Peyer's patch (tissue), 4 donors: Measurements from ENCODE around the gene ADAMTS18. TPM values are rescaled to one million over a fixed set of nuclear protein-coding genes. Genes with fewer than 3 reads are reported as not detected.
A peak's percentile ranks its signal among the peaks of the same experiment; 100 is the strongest.

Experiments used
- DNase-seq, 3 donors: peaks; one replicate each; pipeline ENCODE4 v3.0.0-alpha.2; 2017 to 2019
- H3K27ac ChIP-seq, 4 donors: fragments of 200-600 bp; sonication (generic); one replicate each; pipeline ENCODE4 v1.5.1; 2016 to 2019
- H3K27me3 ChIP-seq, 2 donors: fragments of 200-600 bp; sonication (generic); one replicate each; pipeline ENCODE4 v1.5.1; 2019
- H3K36me3 ChIP-seq, 3 donors: fragments of 200-600 bp; sonication (generic); one replicate each; pipeline ENCODE4 v1.5.1; 2016 to 2019
- H3K4me1 ChIP-seq, 4 donors: fragments of 200-600 bp; sonication (generic); one replicate each; pipeline ENCODE4 v1.5.1; 2016 to 2019
- H3K4me3 ChIP-seq, 4 donors: fragments of 200-600 bp; sonication (generic); 1 replicate in 3 of 4; 2 replicates in 1 of 4; pipeline ENCODE4 v1.5.1; 2016 to 2019; ENCODE audit warnings: mild to moderate bottlenecking in 1 of 4
- H3K9me3 ChIP-seq, 4 donors: fragments of 200-600 bp; sonication (generic); one replicate each; pipeline ENCODE4 v1.5.1; 2016 to 2019; ENCODE audit warnings: mild to moderate bottlenecking in 1 of 4
- CTCF ChIP-seq, 6 experiments: fragments of 450-650 bp in 4 of 6; fragments of 200-600 bp in 2 of 6; sonication (generic) in 1 of 6; IDR thresholded peaks; one replicate each; pipeline ENCODE4 v1.5.1; 2017 to 2019; ENCODE audit warnings: antibody characterized with exemption in 6 of 6, mild to moderate bottlenecking in 3 of 6, moderate library complexity in 1 of 6
- POLR2A ChIP-seq, 2 donors: fragments of 450-650 bp; IDR thresholded peaks; one replicate each; pipeline ENCODE4 v1.5.1; 2017; ENCODE audit warnings: antibody characterized with exemption in 2 of 2, mild to moderate bottlenecking in 2 of 2, moderate library complexity in 2 of 2
- total RNA-seq, 4 donors: library from RNA; depleted of rRNA; stranded (reverse); fragments of >200 nt; gene quantifications; one replicate each; pipeline ENCODE4 v1.1.0, GENCODE V29; 2016

Gene ADAMTS18
- total RNA-seq, 4 donors from 2014 or later = 0.27 to 2.5 TPM; not detected in 2

GRCh38 chr16:77238593-77238992 lies 196.2 kb downstream of the ADAMTS18 start:
- Histone ChIP-seq H3K4me1 (no peaks in the 10 kb centered on the region), H3K27ac (no peak overlapping the region), H3K36me3 (no peaks in the 10 kb centered on the region), H3K4me3 (no peak overlapping the region), H3K27me3 (no peaks in the 10 kb centered on the region), H3K9me3 (no peaks in the 10 kb centered on the region)
- no peak for DNase-seq
- no peak for TF ChIP-seq POLR2A (IDR thresholded peaks at IDR 0.05)

DNA sequence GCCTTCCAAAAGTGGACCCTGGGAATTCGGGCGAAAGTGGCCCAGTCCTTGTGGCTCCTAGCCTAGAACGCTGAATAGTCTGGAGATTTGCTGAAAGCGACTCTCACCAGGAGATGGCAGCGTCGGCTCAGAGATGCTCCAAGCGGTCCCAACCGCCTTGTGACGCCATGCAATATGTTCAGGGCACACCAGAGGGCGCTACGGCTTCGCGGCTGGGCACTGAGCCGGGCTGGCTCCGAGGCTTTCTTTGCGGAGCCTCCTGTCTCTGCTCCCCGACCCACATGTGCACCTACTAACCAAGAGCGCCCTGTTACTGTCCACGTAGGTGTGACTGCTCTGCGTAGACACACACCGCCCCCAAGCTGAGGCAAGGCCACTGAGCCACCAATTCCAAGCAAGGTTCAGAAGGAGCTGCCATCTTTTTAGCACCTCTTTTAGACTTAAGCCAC lies 198.7 kb downstream of the ADAMTS18 start:
- TF ChIP-seq CTCF (IDR thresholded peaks at IDR 0.05) (peak; percentile 78 to 99 (median 98)), POLR2A (IDR thresholded peaks at IDR 0.05) (no peak)
- Histone ChIP-seq H3K4me3 (no peak overlapping the region), H3K27me3 (no peaks in the 10 kb centered on the region), H3K4me1 (no peaks in the 10 kb centered on the region), H3K27ac (no peak overlapping the region), H3K36me3 (no peaks in the 10 kb centered on the region), H3K9me3 (no peaks in the 10 kb centered on the region)
- DNase-seq = peak; percentile 69 to 93 (median 89)

GRCh38 chr16:77234611-77235010 lies 200.2 kb downstream of the ADAMTS18 start:
- TF ChIP-seq POLR2A (IDR thresholded peaks at IDR 0.05) (no peak), CTCF (IDR thresholded peaks at IDR 0.05) (no peak)
- Histone ChIP-seq H3K27ac (no peak overlapping the region), H3K4me3 (no peak overlapping the region), H3K27me3 (no peaks in the 10 kb centered on the region), H3K36me3 (no peaks in the 10 kb centered on the region), H3K4me1 (no peaks in the 10 kb centered on the region), H3K9me3 (no peaks in the 10 kb centered on the region)
- no peak for DNase-seq

GRCh38 chr16:77233799-77234519 lies 200.9 kb downstream of the ADAMTS18 start:
- Histone ChIP-seq H3K4me1 (no peaks in the 10 kb centered on the region), H3K27me3 (no peaks in the 10 kb centered on the region), H3K4me3 (no peak overlapping the region), H3K27ac (no peak overlapping the region), H3K9me3 (no peaks in the 10 kb centered on the region), H3K36me3 (no peaks in the 10 kb centered on the region)
- TF ChIP-seq POLR2A (IDR thresholded peaks at IDR 0.05) (no peak), CTCF (IDR thresholded peaks at IDR 0.05) (no peak)
- DNase-seq = no peak

Other genes with a start within 250 kb of the ADAMTS18 start
- gene MON1B, start 243.8 kb downstream of the ADAMTS18 start, total RNA-seq = 10 to 100 TPM; 20.6 to 59.4 (median 47.1) TPM
- 1 to 10 TPM in 1 of 4 donors, not detected in 3; 1.9 TPM for gene SYCE1L, start 235.6 kb downstream of the ADAMTS18 start, total RNA-seq